PC-3 (cell line): Measurements from ENCODE around the gene USH1G.

Experiments used
- CTCF ChIP-seq: fragments of 300-600 bp; sonication (generic); conservative IDR thresholded peaks from 2 replicates; pipeline ENCODE4 v1.5.1; 2017; ENCODE audit warnings: antibody characterized with exemption, low read depth, mild to moderate bottlenecking, low read length
- EZH2 ChIP-seq: fragments of 300-600 bp; sonication (generic); IDR thresholded peaks from one replicate; pipeline ENCODE4 v1.6.1; 2017; ENCODE audit warnings: antibody characterized with exemption, mild to moderate bottlenecking, low read length; ENCODE audit not compliant: unreplicated experiment

DNA sequence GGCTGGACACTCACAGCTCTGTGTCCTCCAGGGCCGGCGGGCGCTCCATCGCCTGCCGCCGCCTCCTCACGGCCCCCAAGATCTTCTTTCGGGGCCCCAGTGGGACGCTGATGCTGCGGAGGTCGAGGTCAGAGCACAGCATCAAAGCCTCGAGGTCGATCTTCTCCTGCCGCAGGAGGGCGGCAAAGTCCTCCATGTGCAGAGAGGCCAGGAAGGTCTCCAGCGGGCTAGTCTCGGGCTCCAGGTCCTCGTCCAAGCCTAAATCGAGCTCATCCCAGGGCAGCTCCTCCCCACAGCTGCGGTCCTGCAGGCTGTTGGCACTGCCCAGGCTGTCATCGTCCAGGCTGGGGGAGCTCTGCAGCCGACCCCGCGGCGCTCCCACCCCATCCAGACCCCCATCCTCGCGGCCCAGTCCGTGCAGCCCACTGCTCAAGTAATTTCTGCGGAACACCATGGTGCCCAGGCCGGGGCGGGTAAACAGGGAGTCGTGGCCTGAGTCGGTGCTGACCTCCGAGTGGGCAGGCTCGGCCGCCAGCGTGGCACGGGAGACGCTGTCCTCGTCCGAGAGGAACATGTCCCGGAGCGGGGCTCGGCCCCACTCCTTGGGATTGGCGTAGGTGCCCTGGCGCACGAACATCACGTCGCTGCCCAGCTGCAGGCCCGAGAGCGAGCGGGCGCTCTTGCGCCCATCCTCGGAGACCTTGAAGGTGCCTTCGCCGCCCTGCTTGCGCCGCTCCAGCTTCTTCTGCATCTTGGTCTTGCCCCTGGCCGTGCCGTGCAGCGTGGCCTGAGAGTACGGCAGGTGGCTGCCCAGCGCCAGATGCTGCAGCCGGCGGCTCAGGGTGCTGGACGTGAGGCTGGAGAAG is 3.4 kb downstream of the USH1G start:
- no peak for TF ChIP-seq CTCF
- TF ChIP-seq EZH2, result no peak
